Dermis microvascular lymphatic vessel endothelial cell (primary cell): ENCODE measurements around the gene METRN. TPM values are rescaled to one million over a fixed set of nuclear protein-coding genes. Genes with fewer than 3 reads are reported as not detected.

Source experiments
- DNase-seq, 2 donors: peaks; one replicate each; pipeline versions ENCODE4 v3.0.0 to v3.0.0-alpha.2; 2010; ENCODE audit warnings: low read depth in 2 of 2
- total RNA-seq: library from RNA; depleted of rRNA; stranded (reverse); fragments of >200 nt; gene quantifications from 2 replicates; pipeline ENCODE4 v1.2.1, GENCODE V29; 2014

METRN gene
- 41.2 and 45.5 TPM in 2 replicates for total RNA-seq

DNA sequence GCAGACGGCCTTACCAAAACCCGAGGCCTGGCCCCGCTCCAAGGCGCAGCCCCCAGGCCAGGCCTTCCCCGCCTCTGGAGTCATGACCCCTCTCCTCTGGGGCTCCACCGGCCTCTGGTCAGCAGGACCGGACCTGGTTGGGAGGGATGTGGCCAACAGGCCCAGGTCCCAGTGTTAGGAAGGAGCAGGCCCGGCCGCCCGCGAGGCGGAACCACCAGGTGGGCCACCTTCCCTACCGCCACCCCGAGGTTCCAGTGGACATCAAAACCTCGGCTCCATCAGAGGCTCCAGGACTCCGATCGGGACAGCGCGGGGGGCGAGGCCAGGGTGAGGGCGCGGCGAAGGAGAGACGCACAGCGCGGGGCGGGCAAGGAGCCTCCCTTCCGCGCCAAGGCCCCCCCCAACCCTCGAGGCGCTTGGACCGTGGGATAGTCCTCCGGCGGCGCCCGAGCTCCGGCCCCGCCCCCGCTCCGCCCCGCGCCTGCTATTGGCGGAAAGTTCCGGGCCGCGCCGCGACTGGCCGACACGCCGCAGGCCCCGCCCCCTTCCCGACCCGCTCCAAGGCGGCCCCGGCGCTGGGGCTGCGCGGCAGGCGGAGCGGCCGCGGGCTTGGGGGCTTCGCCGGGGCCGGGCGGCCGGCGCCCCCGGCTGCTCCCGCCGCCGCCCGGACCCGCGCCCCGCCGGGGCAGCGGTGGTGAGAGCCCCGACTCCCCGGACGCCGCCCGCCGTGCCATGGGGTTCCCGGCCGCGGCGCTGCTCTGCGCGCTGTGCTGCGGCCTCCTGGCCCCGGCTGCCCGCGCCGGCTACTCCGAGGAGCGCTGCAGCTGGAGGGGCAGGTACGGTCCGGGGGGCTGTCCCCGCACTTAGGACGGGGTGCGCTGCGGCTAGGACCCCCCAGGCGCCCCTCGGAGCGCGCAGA is at the start of gene METRN:
TSS of gene METRN (plus strand) at position 561 of the 919 bp plus-strand sequence. CDS start at position 733, 172 bp downstream.
- peak; percentile 40 to 91 for DNase-seq

DNA sequence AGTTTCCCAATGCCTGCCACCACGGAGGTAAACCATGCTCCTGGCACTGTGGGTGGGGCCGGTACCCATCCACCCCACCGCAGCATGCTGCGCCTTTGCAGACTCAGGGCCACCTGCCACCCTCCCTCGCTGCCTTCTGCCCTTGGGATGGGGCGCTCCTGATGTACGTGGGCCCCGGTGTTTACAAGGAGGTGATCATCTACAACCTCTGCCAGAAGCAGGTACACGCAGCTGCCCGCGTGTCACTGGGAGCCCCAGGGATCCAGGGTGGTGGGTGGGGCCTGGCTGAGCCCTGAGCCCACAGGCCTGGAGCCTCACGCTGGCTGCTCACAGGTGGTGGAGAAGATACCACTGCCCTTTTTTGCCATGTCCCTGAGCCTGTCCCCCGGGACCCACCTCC is 48.3 kb upstream of the METRN start:
- no peak for DNase-seq

DNA sequence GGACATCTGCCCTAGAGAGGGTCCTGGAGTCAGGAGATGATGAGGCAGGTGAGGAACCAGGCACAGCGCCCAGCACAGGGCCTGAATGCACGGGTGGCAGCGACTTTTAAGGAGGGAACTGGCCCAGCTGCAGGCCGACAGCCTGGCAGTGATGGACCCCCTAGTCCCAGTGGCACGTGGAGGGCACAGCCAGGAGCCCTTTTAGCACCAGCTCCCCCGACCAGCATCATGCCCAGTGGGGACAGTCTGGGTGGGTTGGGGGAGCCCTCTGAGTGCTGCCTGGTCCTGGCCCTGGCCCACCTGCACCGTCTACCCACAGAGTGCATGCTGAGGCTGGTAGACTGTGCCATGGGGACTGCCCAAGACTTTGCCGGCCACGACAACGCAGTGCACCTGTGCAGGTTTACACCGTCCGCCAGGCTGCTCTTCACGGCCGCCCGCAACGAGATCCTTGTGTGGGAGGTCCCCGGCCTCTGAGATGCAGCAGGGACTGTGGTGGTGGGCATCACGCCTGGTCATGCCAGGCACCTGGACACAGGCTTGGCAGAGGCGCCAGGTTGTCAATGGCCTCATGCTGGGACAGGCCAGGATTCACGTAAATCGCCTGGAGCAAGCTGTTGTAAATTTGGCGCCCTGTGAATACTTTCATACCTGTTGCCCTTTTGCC is 47.7 kb upstream of the METRN start:
- no peak for DNase-seq

DNA sequence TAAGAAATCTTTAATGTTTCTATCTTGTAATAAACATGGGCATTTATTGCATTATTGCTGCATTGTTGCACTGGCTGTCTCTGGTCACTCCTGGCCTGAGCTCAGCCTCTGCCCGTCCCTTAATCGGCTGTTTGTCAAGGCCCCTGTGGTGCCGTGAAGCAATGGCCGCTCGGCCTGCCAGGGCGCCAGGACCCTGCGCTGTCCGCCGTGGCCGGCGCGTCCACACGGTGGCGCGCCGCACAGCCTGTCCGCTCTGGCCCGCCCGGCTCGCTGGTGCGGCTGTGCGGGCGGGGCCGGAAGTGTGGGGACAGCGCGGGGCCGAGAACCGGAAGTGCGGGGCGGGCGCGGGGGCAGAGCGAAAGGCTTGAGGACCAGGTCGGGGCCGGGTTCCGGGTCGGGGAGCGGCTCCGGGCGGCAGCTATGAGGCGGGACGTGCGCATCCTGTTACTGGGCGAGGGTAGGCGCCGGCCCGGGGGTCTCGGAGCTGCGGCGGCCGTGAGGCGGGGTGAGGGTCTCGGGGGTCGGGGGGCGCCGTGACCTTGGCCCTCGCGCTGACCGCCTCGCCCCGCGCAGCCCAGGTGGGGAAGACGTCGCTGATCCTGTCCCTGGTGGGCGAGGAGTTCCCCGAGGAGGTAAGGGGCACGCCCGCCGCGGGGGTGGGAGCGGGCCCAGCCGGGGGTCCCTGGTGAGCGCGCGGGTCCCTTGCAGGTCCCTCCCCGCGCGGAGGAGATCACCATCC is 47.0 kb upstream of the METRN start, which contains the start of gene RHOT2:
TSS of gene RHOT2 (plus strand) at position 353 of the 739 bp plus-strand sequence. CDS start at position 421, 68 bp downstream.
- peak; percentile 73 to 93 for DNase-seq

- peak in 1 of 2 donors; percentile 18 for DNase-seq
Measured at GRCh38 chr16:668519-669171, 46.3 kb upstream of the METRN start.

- DNase-seq: no peak
Measured at GRCh38 chr16:669666-670065, 45.3 kb upstream of the METRN start.

GRCh38 chr16:670485-671352 is 44.2 kb upstream of the METRN start:
- no peak for DNase-seq

- DNase-seq: no peak
Measured at GRCh38 chr16:671353-672131, 43.4 kb upstream of the METRN start.

- no peak for DNase-seq
Measured at GRCh38 chr16:672371-672770, 42.5 kb upstream of the METRN start.

DNA sequence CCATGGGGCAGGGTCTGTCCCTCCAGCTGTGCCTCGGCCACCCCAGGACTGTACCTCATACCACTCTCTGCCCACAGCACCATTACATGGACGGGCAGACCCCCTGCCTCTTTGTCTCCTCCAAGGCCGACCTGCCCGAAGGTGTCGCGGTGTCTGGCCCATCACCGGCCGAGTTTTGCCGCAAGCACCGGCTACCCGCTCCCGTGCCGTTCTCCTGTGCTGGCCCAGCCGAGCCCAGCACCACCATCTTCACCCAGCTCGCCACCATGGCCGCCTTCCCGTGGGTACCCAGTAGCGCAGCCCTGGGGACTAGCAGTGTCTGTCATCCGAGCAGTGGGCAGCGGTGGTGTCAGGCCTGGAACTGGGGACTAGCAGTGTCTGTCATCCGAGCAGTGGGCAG is 42.1 kb upstream of the METRN start:
- DNase-seq: no peak

GRCh38 chr16:673399-673991 is 41.4 kb upstream of the METRN start:
- DNase-seq: no peak

- DNase-seq: no peak
Measured at GRCh38 chr16:674214-674881, 40.6 kb upstream of the METRN start.

DNA sequence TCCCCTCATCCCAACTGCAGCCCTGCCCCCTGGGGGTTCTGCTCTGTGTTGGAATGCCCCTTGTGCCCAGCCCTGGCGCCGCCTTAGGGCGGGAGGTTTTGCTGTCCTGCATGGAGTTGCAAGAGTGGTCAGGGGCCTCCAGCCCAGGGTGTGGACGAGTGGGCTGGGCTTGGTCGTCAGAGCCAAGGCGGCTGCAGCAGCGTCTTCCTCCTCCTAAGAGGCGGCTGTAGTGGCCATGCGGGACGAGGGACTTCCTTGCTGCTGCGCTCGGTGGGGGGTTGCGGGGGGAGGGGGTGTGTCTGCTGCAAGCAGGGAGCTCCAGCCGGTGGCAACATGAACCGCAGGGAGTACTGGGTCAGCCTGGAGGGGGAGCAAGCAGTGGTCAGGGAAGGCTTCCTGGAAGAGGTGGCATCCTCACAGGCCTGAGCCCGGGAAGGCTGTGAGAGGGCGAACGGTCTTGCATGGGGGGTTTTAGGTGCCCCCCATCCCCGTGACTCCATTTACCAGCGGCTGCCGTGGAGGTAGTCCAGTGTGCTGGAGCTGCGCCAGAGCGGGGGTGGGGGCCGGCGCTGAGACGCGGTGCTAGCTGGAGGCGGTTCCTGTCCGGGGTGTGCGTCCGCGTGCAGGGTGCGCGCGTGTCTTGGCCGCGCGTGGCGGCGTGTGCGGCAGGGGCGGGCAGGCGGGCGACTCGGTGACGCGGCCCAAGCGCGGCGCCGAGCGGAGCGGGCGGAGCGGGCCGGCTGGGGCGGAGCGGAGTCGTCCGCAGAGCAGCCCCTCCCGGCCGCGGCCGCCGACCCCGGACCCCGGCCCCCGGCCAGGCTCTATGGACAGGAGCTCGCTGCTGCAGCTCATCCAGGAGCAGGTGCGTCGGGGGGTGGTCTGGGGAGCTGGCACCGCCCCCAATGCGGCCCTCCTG is 39.7 kb upstream of the METRN start, which contains the start of gene RHBDL1:
TSS of gene RHBDL1 (plus strand) at position 704 of the 916 bp plus-strand sequence. CDS start at position 824, 120 bp downstream.
- no peak for DNase-seq

DNA sequence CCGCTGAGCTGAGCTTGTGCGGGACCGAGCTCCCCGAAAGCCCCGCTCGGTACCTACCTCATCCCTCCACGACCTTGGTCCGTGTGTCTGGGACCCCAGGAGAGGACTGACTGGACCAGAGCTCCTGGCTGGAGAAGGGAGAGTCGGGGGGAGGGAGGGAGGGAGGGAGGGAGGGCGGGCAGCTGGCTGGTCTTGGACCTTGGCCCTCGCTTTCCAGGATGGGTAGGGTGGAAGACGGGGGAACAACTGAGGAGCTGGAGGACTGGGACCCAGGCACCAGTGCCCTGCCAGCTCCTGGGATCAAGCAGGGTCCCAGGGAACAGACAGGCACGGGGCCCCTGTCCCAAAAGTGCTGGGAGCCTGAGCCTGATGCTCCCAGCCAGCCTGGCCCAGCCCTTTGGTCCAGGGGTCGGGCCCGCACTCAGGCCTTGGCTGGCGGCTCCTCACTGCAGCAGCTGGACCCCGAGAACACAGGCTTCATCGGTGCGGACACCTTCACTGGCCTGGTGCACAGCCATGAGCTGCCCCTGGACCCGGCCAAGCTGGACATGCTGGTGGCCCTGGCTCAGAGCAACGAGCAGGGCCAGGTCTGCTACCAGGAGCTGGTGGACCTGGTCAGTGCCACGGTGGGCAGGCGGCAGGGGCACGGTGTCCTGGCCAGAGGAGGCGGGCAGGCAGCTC is 38.9 kb upstream of the METRN start:
- DNase-seq: no peak

DNA sequence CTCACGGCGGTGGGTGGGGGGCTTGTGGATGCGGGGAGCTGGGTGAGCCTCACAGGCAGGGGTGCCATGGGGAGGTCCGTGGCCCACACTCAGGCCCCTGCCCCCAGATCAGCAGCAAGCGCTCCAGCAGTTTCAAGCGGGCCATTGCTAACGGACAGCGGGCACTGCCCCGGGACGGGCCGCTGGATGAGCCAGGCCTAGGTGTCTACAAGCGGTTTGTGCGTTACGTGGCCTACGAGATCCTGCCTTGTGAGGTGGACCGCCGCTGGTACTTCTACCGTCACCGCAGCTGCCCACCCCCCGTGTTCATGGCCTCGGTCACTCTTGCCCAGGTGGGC is 38.4 kb upstream of the METRN start:
- no peak for DNase-seq

- no peak for DNase-seq
Measured at GRCh38 chr16:676913-677312, 38.0 kb upstream of the METRN start.
